IMR-90 (cell line): ENCODE data around the gene ARMCX4. TPM values are rescaled to one million over a fixed set of nuclear protein-coding genes. Genes with fewer than 3 reads are reported as not detected.

Experiments
- ATAC-seq: fragments of 200-7000 bp; cut with Tn5 transposase; 2 replicates; pipeline ENCODE4 v1.9.1; 2020; ENCODE audit warnings: low read depth, mild to moderate bottlenecking, moderate library complexity
- BruUV-seq: library from RNA; stranded (reverse); fragments of 400-500 nt; replicated peaks from 2 replicates; lab custom pipeline; 2021; lab: Mats Ljungman, UMichigan
- CTCF ChIA-PET: fragments of 300-600 bp; formaldehyde crosslinking; extraction: SDS; loops from one replicate; lab custom pipeline; 2021; ENCODE audit warnings: antibody characterized with exemption; lab: Yijun Ruan, JAX
- POLR2A ChIA-PET: fragments of 300-600 bp; sonication (Branson Sonifier 250); formaldehyde crosslinking; loops from one replicate; lab custom pipeline; 2022; ENCODE audit warnings: antibody characterized with exemption; ENCODE audit not compliant: unreplicated experiment; lab: Charles Lee
- DNase-seq: peaks from one replicate; pipeline ENCODE4 v3.0.0; 2013
- H2AFZ ChIP-seq: replicated peaks from 2 replicates; pipeline ENCODE3; 2013; ENCODE audit warnings: low read length, mild to moderate bottlenecking; ENCODE audit not compliant: poor library complexity
- H2AK5ac ChIP-seq: 2 replicates; pipeline ENCODE4 v1.6.1; 2013; ENCODE audit warnings: low read depth, low read length, inconsistent platforms
- H2AK9ac ChIP-seq: replicated peaks from 2 replicates; pipeline ENCODE3; 2013; ENCODE audit warnings: mild to moderate bottlenecking, low read depth, low read length, moderate library complexity; ENCODE audit not compliant: poor library complexity
- H2BK120ac ChIP-seq: 2 replicates; pipeline ENCODE4 v1.6.1; 2013; ENCODE audit warnings: low read depth, low read length, inconsistent platforms
- H2BK15ac ChIP-seq: 3 replicates; pipeline ENCODE4 v1.6.1; 2013; ENCODE audit warnings: low read depth, low read length, inconsistent platforms
- H2BK20ac ChIP-seq: 2 replicates; pipeline ENCODE4 v1.6.1; 2013; ENCODE audit warnings: low read depth, mild to moderate bottlenecking, inconsistent platforms, low read length, moderate library complexity
- H2BK5ac ChIP-seq: 2 replicates; pipeline ENCODE4 v1.6.1; 2013; ENCODE audit warnings: mild to moderate bottlenecking, low read depth, low read length, inconsistent platforms; ENCODE audit not compliant: poor library complexity, severe bottlenecking
- H3K14ac ChIP-seq: replicated peaks from 2 replicates; pipeline ENCODE4 v1.6.1; 2013; ENCODE audit warnings: low read depth, low read length, inconsistent platforms
- H3K18ac ChIP-seq: 2 replicates; pipeline ENCODE4 v1.6.1; 2013; ENCODE audit warnings: low read depth, low read length, control low read depth
- H3K23ac ChIP-seq: 2 replicates; pipeline ENCODE4 v1.6.1; 2013; ENCODE audit warnings: low read depth, low read length, inconsistent platforms
- H3K27ac ChIP-seq: 2 replicates; pipeline ENCODE4 v1.5.1; 2013; ENCODE audit warnings: mild to moderate bottlenecking, control low read depth, low read length; ENCODE audit not compliant: insufficient read depth
- H3K27me3 ChIP-seq: 2 replicates; pipeline ENCODE4 v1.6.1; 2013; ENCODE audit warnings: low read length; ENCODE audit not compliant: control insufficient read depth, insufficient read depth
- H3K36me3 ChIP-seq: 2 replicates; pipeline ENCODE4 v1.6.1; 2013; ENCODE audit warnings: low read length, mixed read lengths; ENCODE audit not compliant: control insufficient read depth, insufficient read depth
- H3K4ac ChIP-seq: 2 replicates; pipeline ENCODE4 v1.6.1; 2013; ENCODE audit warnings: low read depth, low read length, inconsistent platforms
- H3K4me1 ChIP-seq: 2 replicates; pipeline ENCODE4 v1.6.1; 2013; ENCODE audit warnings: low read length, mixed read lengths; ENCODE audit not compliant: control insufficient read depth, insufficient read depth
- H3K4me2 ChIP-seq: 2 replicates; pipeline ENCODE4 v1.6.1; 2013; ENCODE audit warnings: low read depth, mild to moderate bottlenecking, control low read depth, low read length, moderate library complexity
- H3K4me3 ChIP-seq: 2 replicates; pipeline ENCODE4 v1.5.1; 2013; ENCODE audit warnings: low read depth, mild to moderate bottlenecking, control low read depth, low read length, moderate library complexity; ENCODE audit not compliant: insufficient read depth
- H3K56ac ChIP-seq: 2 replicates; pipeline ENCODE4 v1.6.1; 2013; ENCODE audit warnings: low read length, inconsistent platforms; ENCODE audit not compliant: insufficient read depth; ENCODE audit errors: extremely low read depth
- H3K79me1 ChIP-seq, 2 experiments: 2 replicates each; pipeline ENCODE4 v1.6.1; 2013; ENCODE audit warnings: low read length in 2 of 2, inconsistent platforms in 1 of 2, low read depth in 1 of 2
- H3K9ac ChIP-seq: 2 replicates; pipeline ENCODE4 v1.6.1; 2013; ENCODE audit warnings: low read depth, low read length, control low read depth
- H3K9me1 ChIP-seq: 2 replicates; pipeline ENCODE4 v1.6.1; 2013; ENCODE audit warnings: low read length, inconsistent platforms; ENCODE audit not compliant: insufficient read depth
- H3K9me3 ChIP-seq: 2 replicates; pipeline ENCODE4 v1.6.1; 2013; ENCODE audit warnings: low read length; ENCODE audit not compliant: control insufficient read depth, insufficient read depth
- H4K20me1 ChIP-seq: 2 replicates; pipeline ENCODE4 v1.6.1; 2013; ENCODE audit warnings: low read length, inconsistent platforms; ENCODE audit not compliant: insufficient read depth
- H4K5ac ChIP-seq: 2 replicates; pipeline ENCODE4 v1.6.1; 2013; ENCODE audit warnings: mild to moderate bottlenecking, low read depth, low read length, control low read depth
- H4K8ac ChIP-seq, 2 experiments: 2 replicates each; pipeline ENCODE4 v1.6.1; 2013; ENCODE audit warnings: low read depth in 2 of 2, low read length in 2 of 2, control low read depth in 1 of 2, inconsistent platforms in 1 of 2
- H4K91ac ChIP-seq: 2 replicates; pipeline ENCODE4 v1.6.1; 2013; ENCODE audit warnings: low read depth, low read length, inconsistent platforms; ENCODE audit not compliant: insufficient read depth
- ELK1 ChIP-seq: fragments of 150-350 bp; IDR thresholded peaks from 2 replicates; pipeline ENCODE4 v1.6.1; 2016; ENCODE audit warnings: low read depth, mild to moderate bottlenecking, low read length, moderate library complexity, borderline replicate concordance
- MAFK ChIP-seq: IDR thresholded peaks from 2 replicates; pipeline ENCODE4 v1.6.1; 2012; ENCODE audit warnings: low read depth, low read length, improper control_type of control experiment
- MAZ ChIP-seq: IDR thresholded peaks from 2 replicates; pipeline ENCODE4 v1.6.1; 2012; ENCODE audit warnings: low read depth, mild to moderate bottlenecking, low read length, improper control_type of control experiment, moderate library complexity, borderline replicate concordance
- MXI1 ChIP-seq: IDR thresholded peaks from 2 replicates; pipeline ENCODE4 v1.6.1; 2012; ENCODE audit warnings: low read depth, mild to moderate bottlenecking, low read length, moderate library complexity, borderline replicate concordance
- RAD21 ChIP-seq: IDR thresholded peaks from 2 replicates; pipeline ENCODE4 v1.6.1; 2012; ENCODE audit warnings: low read length, improper control_type of control experiment
- RFX5 ChIP-seq: IDR thresholded peaks from 2 replicates; pipeline ENCODE4 v1.8.0; 2012; ENCODE audit warnings: low read depth, mild to moderate bottlenecking, low read length, moderate library complexity
- SMC3 ChIP-seq: fragments of 150-350 bp; IDR thresholded peaks from 2 replicates; pipeline ENCODE4 v1.6.1; 2016; ENCODE audit warnings: low read depth, mild to moderate bottlenecking, antibody characterized with exemption, low read length, moderate library complexity
- whole genome bisulfite sequencing, 2 experiments: methylation state at CpG; one replicate each; pipeline versions ENCODE4 v1.1.5 to v1.1.7; 2013; ENCODE audit warnings: missing lambda C conversion rate in 2 of 2; ENCODE audit not compliant: insufficient read length in 1 of 2; ENCODE audit errors: extremely low coverage in 2 of 2; 5-methylcytosine and 5-hydroxymethylcytosine counted together
- dilution Hi-C: fragments of 300-500 bp; cut with HindIII; formaldehyde crosslinking; loops from one replicate; pipeline ENCODE4 v1.14.3; 2018; ENCODE audit warnings: low sequenced_read_pairs; ENCODE audit not compliant: unreplicated experiment
- in situ Hi-C: fragments of 300-500 bp; cut with MboI; formaldehyde crosslinking; loops from 3 replicates; pipeline ENCODE4 v1.14.3; 2019; ENCODE audit warnings: low sequenced_read_pairs, inconsistent platforms, mixed read lengths
- intact Hi-C: fragments of 100-400 bp; cut with micrococcal nuclease; formaldehyde crosslinking; loops from 2 replicates; pipeline ENCODE4 v1.10.0; 2022
- polyA plus RNA-seq, 3 experiments: library from polyadenylated mRNA; depleted of rRNA; stranded (reverse); fragments of >200 nt; gene quantifications; 2 replicates each; pipeline ENCODE4 v1.2.3, GENCODE V29; 2012; ENCODE audit warnings: low replicate concordance in 1 of 3
- total RNA-seq: library from RNA; depleted of rRNA; stranded (reverse); fragments of >200 nt; gene quantifications from 2 replicates; pipeline ENCODE4 v1.2.3, GENCODE V29; 2012
- TF ChIP-seq, protein P1 (sequence below): fragments of 150-350 bp; IDR thresholded peaks from 2 replicates; pipeline ENCODE4 v1.6.1; 2017; ENCODE audit warnings: mild to moderate bottlenecking, antibody characterized with exemption, low read length, low read depth

ARMCX4 gene
- total and polyA plus RNA-seq, 2 of the 4 experiments (the other 2 are of a cell fraction) = 2.3 to 4.2 TPM

DNA sequence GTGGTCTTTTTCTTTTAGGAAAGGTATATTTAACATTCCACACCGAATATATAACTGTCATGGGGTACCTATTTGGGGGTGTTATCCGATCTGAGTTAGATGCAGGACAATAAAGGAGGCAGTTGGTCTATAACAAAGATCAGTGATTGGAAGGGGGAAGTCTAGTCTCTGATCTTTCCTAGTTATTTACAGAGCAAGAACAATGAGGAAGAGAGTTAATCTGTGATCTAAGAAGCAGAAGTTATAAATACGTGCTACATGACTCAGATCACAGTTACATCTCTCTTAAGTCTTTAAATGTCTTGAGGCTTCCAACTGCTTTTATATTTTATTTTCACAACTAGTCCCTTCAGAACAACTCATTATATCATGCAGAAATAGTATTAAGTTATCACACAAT lies 33.2 kb upstream of the ARMCX4 start:
- H3K4me2 ChIP-seq = no peak overlapping the region
- dilution Hi-C loops = no loop called here

More for the DNA sequence above, 33.2 kb upstream of the ARMCX4 start:
- Histone ChIP-seq H2BK5ac (no peak overlapping the region), H2BK15ac (no peak overlapping the region), H4K8ac (no peak overlapping the region), H2AK5ac (no peak overlapping the region), H3K18ac (no peak overlapping the region), H3K27ac (no peak overlapping the region), H4K5ac (no peak overlapping the region), H4K91ac (no peak overlapping the region), H2BK20ac (no peak overlapping the region), H2AK9ac (no peak overlapping the region), H4K20me1 (no peaks in the 10 kb centered on the region), H3K9me3 (no peaks in the 10 kb centered on the region), H3K27me3 (no peaks in the 10 kb centered on the region), H3K14ac (no peak overlapping the region), H3K79me1 (no peaks in the 10 kb centered on the region), H3K36me3 (no peaks in the 10 kb centered on the region), H3K9me1 (no peaks in the 10 kb centered on the region; the same call in 1 of the 2 replicates), H3K56ac (no peak overlapping the region), H3K23ac (no peak overlapping the region), H2BK120ac (no peak overlapping the region), H2AFZ (no peak overlapping the region), H3K4me3 (no peak overlapping the region), H3K9ac (no peak overlapping the region), H3K4me1 (no peaks in the 10 kb centered on the region), H3K4ac (no peak overlapping the region)
- ChIA-PET CTCF (interaction anchor here (1.3 kb wide), 1 partner anchor 10 kb away, joined by 3 read pairs; no protein-coding TSS in a partner anchor), POLR2A (no interaction called here)
- no CpG with 5 or more reads among the region's 3 CpGs for WGBS, 2 experiments
- in situ Hi-C loops = no loop called here
- BruUV-seq = no TSS peak
- no peak for TF ChIP-seq RFX5
- no peak for TF ChIP-seq MAZ
- no peak for TF ChIP-seq RAD21
- no peak for TF ChIP-seq MAFK
- no peak for TF ChIP-seq MXI1
- no peak for TF ChIP-seq SMC3
- TF ChIP-seq ELK1 = no peak
- TF ChIP-seq, protein P1, sequence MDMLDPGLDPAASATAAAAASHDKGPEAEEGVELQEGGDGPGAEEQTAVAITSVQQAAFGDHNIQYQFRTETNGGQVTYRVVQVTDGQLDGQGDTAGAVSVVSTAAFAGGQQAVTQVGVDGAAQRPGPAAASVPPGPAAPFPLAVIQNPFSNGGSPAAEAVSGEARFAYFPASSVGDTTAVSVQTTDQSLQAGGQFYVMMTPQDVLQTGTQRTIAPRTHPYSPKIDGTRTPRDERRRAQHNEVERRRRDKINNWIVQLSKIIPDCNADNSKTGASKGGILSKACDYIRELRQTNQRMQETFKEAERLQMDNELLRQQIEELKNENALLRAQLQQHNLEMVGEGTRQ = no peak
- intact Hi-C loops = no loop called here
- DNase-seq (no peak), ATAC-seq (no peak)
